H9 (cell line): Measurements from ENCODE around the gene DBN1. TPM values are rescaled to one million over a fixed set of nuclear protein-coding genes. Genes with fewer than 3 reads are reported as not detected.

ENCODE experiments used
- DNase-seq: peaks from one replicate; pipeline ENCODE4 v3.0.0-alpha.2; 2017
- H2AFZ ChIP-seq: one replicate; pipeline ENCODE4 v1.6.1; 2013; ENCODE audit warnings: mild to moderate bottlenecking, low read length, control low read depth, moderate library complexity
- H2AK5ac ChIP-seq: 2 replicates; pipeline ENCODE4 v1.6.1; 2013; ENCODE audit warnings: low read length, control low read depth, mixed read lengths; ENCODE audit not compliant: insufficient read length
- H2BK120ac ChIP-seq: one replicate; pipeline ENCODE4 v1.6.1; 2013; ENCODE audit warnings: low read depth, mild to moderate bottlenecking, low read length, control low read depth, inconsistent platforms; ENCODE audit not compliant: poor library complexity, severe bottlenecking
- H2BK12ac ChIP-seq: 2 replicates; pipeline ENCODE4 v1.6.1; 2013; ENCODE audit warnings: low read length, control low read depth, mixed read lengths, low read depth; ENCODE audit not compliant: insufficient read length
- H2BK15ac ChIP-seq: 2 replicates; pipeline ENCODE4 v1.6.1; 2013; ENCODE audit warnings: low read depth, low read length, control low read depth
- H2BK20ac ChIP-seq: one replicate; pipeline ENCODE4 v1.6.1; 2013; ENCODE audit warnings: low read depth, mild to moderate bottlenecking, low read length, control low read depth, inconsistent platforms; ENCODE audit not compliant: poor library complexity, severe bottlenecking
- H2BK5ac ChIP-seq: 2 replicates; pipeline ENCODE4 v1.6.1; 2013; ENCODE audit warnings: low read length, control low read depth, mixed read lengths; ENCODE audit not compliant: insufficient read length
- H3K14ac ChIP-seq: 2 replicates; pipeline ENCODE4 v1.6.1; 2013; ENCODE audit warnings: low read length, control low read depth; ENCODE audit not compliant: insufficient read depth
- H3K18ac ChIP-seq: 2 replicates; pipeline ENCODE4 v1.6.1; 2013; ENCODE audit warnings: low read depth, mild to moderate bottlenecking, mixed read lengths, low read length, control low read depth; ENCODE audit not compliant: insufficient read length
- H3K23ac ChIP-seq: 2 replicates; pipeline ENCODE4 v1.6.1; 2013; ENCODE audit warnings: low read length, control low read depth, mixed read lengths, low read depth; ENCODE audit not compliant: insufficient read length
- H3K23me2 ChIP-seq: 2 replicates; pipeline ENCODE4 v1.6.1; 2013; ENCODE audit warnings: low read depth, mild to moderate bottlenecking, mixed read lengths, low read length, control low read depth; ENCODE audit not compliant: insufficient read length, poor library complexity, severe bottlenecking
- H3K27ac ChIP-seq: 2 replicates; pipeline ENCODE4 v1.5.1; 2013; ENCODE audit warnings: low read length, control low read depth, mixed read lengths, low read depth; ENCODE audit not compliant: insufficient read length
- H3K27me3 ChIP-seq: 2 replicates; pipeline ENCODE4 v1.6.1; 2013; ENCODE audit warnings: low read length, control low read depth, inconsistent platforms; ENCODE audit not compliant: insufficient read depth
- H3K4ac ChIP-seq: 2 replicates; pipeline ENCODE4 v1.6.1; 2013; ENCODE audit warnings: low read depth, mild to moderate bottlenecking, control low read depth, inconsistent platforms, low read length, moderate library complexity
- H3K4me1 ChIP-seq: 2 replicates; pipeline ENCODE4 v1.6.1; 2013; ENCODE audit warnings: low read length, control low read depth, inconsistent platforms; ENCODE audit not compliant: insufficient read depth
- H3K4me2 ChIP-seq: 2 replicates; pipeline ENCODE4 v1.6.1; 2013; ENCODE audit warnings: low read length, control low read depth, mixed read lengths; ENCODE audit not compliant: insufficient read length, insufficient read depth
- H3K56ac ChIP-seq: 2 replicates; pipeline ENCODE4 v1.6.1; 2013; ENCODE audit warnings: low read depth, mild to moderate bottlenecking, mixed read lengths, low read length, control low read depth; ENCODE audit not compliant: insufficient read length
- H3K79me1 ChIP-seq: 2 replicates; pipeline ENCODE4 v1.6.1; 2013; ENCODE audit warnings: low read depth, mild to moderate bottlenecking, moderate library complexity, low read length, control low read depth, inconsistent platforms; ENCODE audit not compliant: insufficient read depth, poor library complexity, severe bottlenecking
- H3K79me2 ChIP-seq: 2 replicates; pipeline ENCODE4 v1.6.1; 2013; ENCODE audit warnings: low read length, control low read depth, inconsistent platforms; ENCODE audit not compliant: insufficient read depth
- H3K9ac ChIP-seq: 2 replicates; pipeline ENCODE4 v1.6.1; 2013; ENCODE audit warnings: low read length, control low read depth, mixed read lengths; ENCODE audit not compliant: insufficient read length; ENCODE audit errors: extremely low read depth
- H3K9me3 ChIP-seq: one replicate; pipeline ENCODE4 v1.6.1; 2013; ENCODE audit warnings: low read depth, low read length, inconsistent platforms; ENCODE audit not compliant: control insufficient read depth
- H3T11ph ChIP-seq: one replicate; pipeline ENCODE4 v1.6.1; 2013; ENCODE audit warnings: mild to moderate bottlenecking, low read length, control low read depth, inconsistent platforms
- H4K20me1 ChIP-seq: one replicate; pipeline ENCODE4 v1.6.1; 2013; ENCODE audit not compliant: control insufficient read depth, insufficient read length, insufficient read depth
- H4K5ac ChIP-seq: 2 replicates; pipeline ENCODE4 v1.6.1; 2013; ENCODE audit warnings: low read depth, mild to moderate bottlenecking, mixed read lengths, low read length, control low read depth; ENCODE audit not compliant: insufficient read length
- H4K8ac ChIP-seq: replicated peaks from 2 replicates; pipeline ENCODE4 v1.6.1; 2013; ENCODE audit warnings: low read length, control low read depth, mixed read lengths, low read depth; ENCODE audit not compliant: insufficient read length
- H4K91ac ChIP-seq: 2 replicates; pipeline ENCODE4 v1.6.1; 2013; ENCODE audit warnings: low read depth, mild to moderate bottlenecking, moderate library complexity, mixed read lengths, low read length, control low read depth; ENCODE audit not compliant: insufficient read length
- H3K27ac Mint-ChIP-seq, 3 experiments: 2 replicates in 2 of 3; 3 replicates in 1 of 3; pipeline ENCODE4 v1.8.0; 2020 to 2021; ENCODE audit warnings: mixed read lengths in 3 of 3, mild to moderate bottlenecking in 1 of 3, moderate library complexity in 1 of 3
- H3K27me3 Mint-ChIP-seq: 2 replicates; pipeline ENCODE4 v1.8.0; 2021; ENCODE audit warnings: low read depth, mild to moderate bottlenecking, moderate library complexity, mixed read lengths
- H3K36me3 Mint-ChIP-seq, 3 experiments: 2 replicates in 2 of 3; 3 replicates in 1 of 3; pipeline ENCODE4 v1.8.0; 2020 to 2021; ENCODE audit warnings: low read depth in 3 of 3, mixed read lengths in 3 of 3; ENCODE audit not compliant: insufficient read depth in 1 of 3
- H3K4me1 Mint-ChIP-seq, 2 experiments: 2 replicates each; pipeline ENCODE4 v1.8.0; 2020; ENCODE audit warnings: mixed read lengths in 2 of 2
- H3K4me3 Mint-ChIP-seq, 2 experiments: 2 replicates in 1 of 2; 3 replicates in 1 of 2; pipeline ENCODE4 v1.8.0; 2020 to 2021; ENCODE audit warnings: mild to moderate bottlenecking in 2 of 2, mixed read lengths in 2 of 2, moderate library complexity in 1 of 2
- H3K9me3 Mint-ChIP-seq, 2 experiments: 2 replicates in 1 of 2; 3 replicates in 1 of 2; pipeline ENCODE4 v1.8.0; 2020; ENCODE audit warnings: mild to moderate bottlenecking in 2 of 2, mixed read lengths in 2 of 2, moderate library complexity in 1 of 2
- CTCF ChIP-seq: fragments of 200-600 bp; sonication (generic); conservative IDR thresholded peaks from 3 replicates; pipeline ENCODE4 v1.8.0; 2021; ENCODE audit warnings: antibody characterized with exemption, mild to moderate bottlenecking
- whole genome bisulfite sequencing: extraction: QIAGEN DNeasy Blood & Tissue Kit; methylation state at CpG from one replicate; pipeline ENCODE4 v1.1.7; 2013; ENCODE audit warnings: missing lambda C conversion rate, low lambda C conversion rate, mixed read lengths; ENCODE audit not compliant: insufficient read length; ENCODE audit errors: extremely low coverage; 5-methylcytosine and 5-hydroxymethylcytosine counted together
- total RNA-seq: library from RNA; stranded (reverse); gene quantifications from 2 replicates; pipeline ENCODE4 v1.2.1, GENCODE V29; 2021

Gene DBN1
- total RNA-seq, 1 experiment from 2014 or later, result 340 TPM

- no peaks in the 10 kb centered on the region for H3K9me3 ChIP-seq
- H3K23me2 ChIP-seq, result peaks cover 4% of the 10 kb centered on the region
- H2BK15ac ChIP-seq, result no peak overlapping the region
- Mint-ChIP-seq H3K4me1 (peaks cover 13 to 22% of the 10 kb centered on the region in 2 experiments), H3K27ac (no peak overlapping the region), H3K4me3 (no peak overlapping the region), H3K36me3 (peaks cover 5 to 48% (median 40%) of the 10 kb centered on the region in 3 experiments; a peak in 6 of 7 replicates), H3K9me3 (no peaks in the 10 kb centered on the region), H3K27me3 (no peaks in the 10 kb centered on the region)
- WGBS, result no CpG with 5 or more reads among the region's 7 CpGs
- no peak overlapping the region for H3K14ac ChIP-seq
- no peak overlapping the region for H3K4ac ChIP-seq
- H3K27ac ChIP-seq, result no peak overlapping the region
- peaks cover 2% of the 10 kb centered on the region for H4K20me1 ChIP-seq
- no peaks in the 10 kb centered on the region; the same call in 1 of the 2 replicates for H3K79me2 ChIP-seq
- H2BK20ac ChIP-seq, result no peak overlapping the region
- H4K91ac ChIP-seq, result no peak overlapping the region
- H3K56ac ChIP-seq, result no peak overlapping the region
- H2BK12ac ChIP-seq, result no peak overlapping the region
- no peak overlapping the region for H3K23ac ChIP-seq
- no peak overlapping the region for H3K18ac ChIP-seq
- H3K9ac ChIP-seq, result no peak overlapping the region
- no peak overlapping the region for H2AFZ ChIP-seq
- no peak overlapping the region for H2AK5ac ChIP-seq
- no peak overlapping the region for H3T11ph ChIP-seq
- no peaks in the 10 kb centered on the region; the same call in 1 of the 2 replicates for H3K4me1 ChIP-seq
- no peaks in the 10 kb centered on the region for H3K27me3 ChIP-seq
- H3K4me2 ChIP-seq, result no peak overlapping the region
- no peak overlapping the region for H4K5ac ChIP-seq
- H3K79me1 ChIP-seq, result no peaks in the 10 kb centered on the region
- H2BK5ac ChIP-seq, result no peak overlapping the region
- no peak overlapping the region for H4K8ac ChIP-seq
- TF ChIP-seq CTCF, result no peak
- no peak overlapping the region for H2BK120ac ChIP-seq
- no peak for DNase-seq
These were observed 42.5 kb downstream of the DBN1 start for GRCh38 chr5:177430972-177431316.
